Activated T-cell treated with anti-CD3 and anti-CD28 coated beads for 48 hours (primary cell): ENCODE results near the gene ARHGAP6.
"Not testable (repeated sequence)": the region's sequence is repeated elsewhere in the genome, so short reads cannot be mapped to it uniquely, and the experiment has no call there.

Experiments used
- DNase-seq: peaks from one replicate; pipeline ENCODE4 v3.0.0-alpha.2; 2020; ENCODE audit warnings: low read depth

Gene ARHGAP6

DNA sequence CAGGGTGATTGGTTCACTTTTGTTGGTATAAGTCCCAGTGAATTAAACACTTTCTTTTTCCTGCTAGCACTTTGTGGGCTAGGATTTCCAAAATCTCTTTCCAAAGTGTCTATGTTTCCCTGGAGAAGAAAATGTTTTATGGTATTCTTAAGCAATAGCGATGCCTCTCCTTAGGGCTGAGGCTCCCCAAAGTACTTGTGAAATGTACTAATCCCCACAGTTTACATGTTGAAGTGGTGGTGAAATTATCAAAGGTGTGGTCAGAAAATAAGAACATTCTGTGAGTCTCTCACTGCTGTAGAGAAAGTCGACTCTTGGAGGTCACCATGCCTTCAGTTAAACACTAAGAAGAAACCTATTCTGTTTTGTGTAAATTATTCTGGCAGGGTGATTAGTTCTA lies 424.0 kb downstream of the ARHGAP6 start:
- no peak for DNase-seq

DNA sequence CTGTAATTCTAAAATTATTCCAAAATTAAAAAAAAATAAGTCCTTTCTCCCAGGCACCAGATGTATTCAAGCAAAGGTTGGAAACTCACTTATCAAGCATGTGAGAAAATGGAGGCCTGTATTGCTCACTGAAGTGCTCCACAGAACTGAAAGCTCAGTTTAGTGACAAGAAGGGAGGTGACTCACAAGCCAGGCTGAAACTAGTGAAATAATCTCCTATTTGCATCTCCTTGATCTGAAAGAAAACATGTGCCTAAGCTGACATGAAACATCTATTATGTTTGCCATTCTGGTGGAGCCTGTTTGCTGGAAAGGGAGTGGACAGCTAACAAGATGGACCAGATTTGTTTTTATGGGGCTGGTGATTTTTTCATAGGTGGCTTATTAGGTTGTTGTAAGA lies 426.5 kb downstream of the ARHGAP6 start:
- DNase-seq = no peak

DNA sequence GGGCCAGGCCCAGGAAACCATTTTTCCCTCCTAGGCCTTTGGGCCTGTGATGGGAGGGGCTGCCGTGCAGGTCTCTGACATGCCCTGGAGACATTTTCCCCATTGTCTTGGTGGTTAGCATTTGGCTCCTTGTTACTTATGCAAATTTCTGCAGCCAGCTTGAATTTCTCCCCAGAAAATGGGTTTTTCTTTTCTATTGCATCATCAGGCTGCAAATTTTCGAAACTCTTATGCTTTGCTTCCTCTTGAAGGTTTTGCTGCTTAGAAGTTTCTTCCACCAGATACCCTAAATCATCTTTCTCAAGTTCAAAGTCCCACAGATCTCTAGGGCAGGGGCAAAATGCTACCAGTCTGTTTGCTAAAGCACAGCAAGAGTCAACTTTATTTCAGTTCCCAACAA lies 430.3 kb downstream of the ARHGAP6 start:
- not testable (repeated sequence) for DNase-seq

DNA sequence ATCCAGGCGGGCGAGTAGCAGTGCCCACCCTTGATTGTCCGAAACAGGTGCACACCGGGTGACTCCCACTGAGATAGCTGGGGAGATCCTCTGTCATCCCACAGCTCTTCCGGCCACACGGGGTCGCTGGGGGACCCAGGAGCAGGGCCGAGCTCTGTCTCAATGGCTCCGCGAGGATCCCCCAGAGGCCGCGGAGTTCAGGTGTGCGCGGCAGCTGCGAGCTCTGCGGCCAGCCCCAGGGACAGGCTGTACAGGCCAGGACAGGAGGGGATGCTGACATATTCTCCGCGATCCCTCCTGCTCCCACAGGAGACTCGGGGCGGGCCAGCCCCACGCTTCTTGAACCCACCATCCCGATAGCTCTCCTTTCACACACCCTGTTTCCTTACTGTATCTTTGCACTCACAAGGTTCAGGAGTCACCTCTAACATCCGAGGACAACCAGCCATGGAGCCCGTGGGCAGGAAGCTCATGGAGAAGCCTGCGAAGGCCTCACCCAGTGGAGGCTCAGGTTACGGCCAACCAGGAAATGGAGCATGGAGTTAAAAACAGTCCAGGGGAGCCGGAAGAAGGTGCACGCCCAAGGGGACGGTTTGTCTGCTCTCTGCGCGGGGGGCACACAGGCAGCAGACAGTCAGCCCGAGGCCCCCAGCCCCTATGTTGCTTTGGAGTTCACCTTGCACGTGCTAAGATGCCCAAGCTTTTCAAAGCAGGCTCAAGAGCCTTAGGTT lies 450.4 kb downstream of the ARHGAP6 start:
- DNase-seq = no peak

DNA sequence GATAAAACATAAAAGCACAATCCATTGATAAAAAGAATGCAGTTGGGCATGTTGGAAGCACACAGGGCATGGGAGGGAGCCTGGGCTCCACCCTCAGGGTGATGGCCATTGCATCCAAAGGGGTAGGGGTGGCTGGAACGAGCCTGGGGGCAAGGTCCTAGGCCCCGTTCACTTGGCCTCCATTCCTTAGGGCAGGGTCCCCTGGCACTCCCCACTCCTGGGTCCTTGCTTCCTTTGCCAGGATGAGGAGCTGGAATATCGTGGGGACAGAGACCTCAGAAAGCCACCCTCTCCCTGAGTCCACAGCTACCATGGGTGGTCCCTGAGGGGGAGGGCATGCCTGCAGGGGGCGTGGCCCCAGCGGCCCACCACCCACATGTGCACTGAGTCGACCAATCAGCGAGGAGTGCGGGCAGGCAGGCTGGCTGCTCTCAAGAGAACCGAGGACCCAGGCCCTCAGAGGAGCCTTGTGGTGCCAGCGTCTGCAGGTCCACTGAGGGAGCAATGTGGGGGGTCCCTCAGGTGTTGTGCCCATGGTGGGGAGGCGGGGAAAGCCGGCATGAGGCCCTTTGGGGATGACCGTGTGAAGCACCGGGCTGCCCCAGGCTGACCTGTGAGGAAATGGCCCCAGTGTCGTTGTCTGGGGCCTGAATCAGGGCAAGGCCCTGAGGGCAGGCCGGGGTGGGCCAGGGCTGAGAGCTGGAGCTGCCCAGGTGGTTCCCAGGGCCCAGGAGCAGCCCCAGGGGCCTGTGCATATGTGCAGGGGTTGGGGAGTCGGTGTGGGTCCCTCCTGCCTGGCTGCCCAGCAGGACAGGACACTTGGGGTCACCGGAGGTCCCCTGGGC lies 451.2 kb downstream of the ARHGAP6 start:
- DNase-seq = no peak

DNA sequence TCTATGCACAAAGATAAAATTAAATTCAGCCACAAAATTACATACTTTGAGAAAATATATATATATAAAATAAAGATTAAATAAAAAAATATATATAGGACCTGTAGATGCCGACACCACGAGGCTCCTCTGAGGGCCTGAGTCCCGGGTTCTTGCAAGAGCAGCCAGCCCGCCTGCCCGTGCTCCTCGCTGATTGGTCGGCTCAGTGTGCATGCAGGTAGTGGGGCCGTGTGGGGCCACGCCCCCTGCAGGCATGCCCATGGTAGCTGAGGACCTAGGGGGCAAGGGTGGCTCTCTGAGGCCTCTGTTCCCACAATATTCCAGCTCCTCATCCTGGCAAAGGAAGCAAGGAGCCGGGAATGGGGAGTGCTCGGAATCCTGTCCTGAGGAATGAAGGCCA lies 453.0 kb downstream of the ARHGAP6 start:
- DNase-seq = no peak

DNA sequence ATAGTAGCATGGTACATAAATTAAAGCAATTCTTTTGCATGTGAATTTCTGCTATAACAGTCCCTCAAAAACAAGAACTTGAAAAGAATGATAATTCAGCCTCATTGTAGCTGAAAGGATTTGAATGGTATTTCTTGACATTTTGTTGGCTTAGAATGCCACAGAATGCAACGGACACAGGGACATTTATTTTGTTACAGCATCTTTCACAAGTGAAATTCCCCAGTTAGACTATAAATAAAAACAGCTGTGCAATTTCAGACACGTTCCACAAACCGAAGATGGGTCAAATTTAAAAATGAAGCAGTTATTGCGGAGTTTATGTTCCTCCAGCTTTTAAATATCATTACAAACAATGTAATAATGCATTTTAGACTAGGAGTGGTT lies 455.3 kb downstream of the ARHGAP6 start:
- no peak for DNase-seq

DNA sequence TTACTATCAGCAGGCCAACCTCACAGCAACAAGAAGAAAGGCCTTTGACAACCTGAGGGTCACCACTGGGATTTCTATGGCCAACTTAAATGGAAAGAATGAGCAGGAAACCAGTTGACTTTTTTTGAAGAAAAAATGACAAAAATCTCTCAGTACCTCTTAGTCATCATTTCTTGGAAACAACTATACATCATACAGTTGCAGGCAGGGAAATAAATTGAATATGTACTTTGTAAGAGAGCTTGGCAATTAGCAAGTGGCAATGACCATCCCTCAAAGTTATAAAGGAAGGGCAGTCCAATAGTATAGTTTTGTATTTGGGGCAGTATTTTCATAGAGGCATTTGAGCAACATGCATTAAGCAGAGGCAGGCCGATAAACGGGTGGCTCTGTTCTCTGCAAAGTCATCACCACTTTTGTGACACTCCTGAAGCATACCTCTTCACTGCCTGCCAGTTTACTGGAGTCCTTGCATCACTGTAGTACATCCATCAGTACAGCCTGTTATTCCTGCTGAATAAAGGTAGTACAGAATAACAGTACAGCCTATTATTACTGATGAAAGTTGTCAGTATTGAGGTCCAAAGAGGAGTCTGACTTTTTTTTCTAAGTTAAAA lies 455.8 kb downstream of the ARHGAP6 start:
- no peak for DNase-seq

DNA sequence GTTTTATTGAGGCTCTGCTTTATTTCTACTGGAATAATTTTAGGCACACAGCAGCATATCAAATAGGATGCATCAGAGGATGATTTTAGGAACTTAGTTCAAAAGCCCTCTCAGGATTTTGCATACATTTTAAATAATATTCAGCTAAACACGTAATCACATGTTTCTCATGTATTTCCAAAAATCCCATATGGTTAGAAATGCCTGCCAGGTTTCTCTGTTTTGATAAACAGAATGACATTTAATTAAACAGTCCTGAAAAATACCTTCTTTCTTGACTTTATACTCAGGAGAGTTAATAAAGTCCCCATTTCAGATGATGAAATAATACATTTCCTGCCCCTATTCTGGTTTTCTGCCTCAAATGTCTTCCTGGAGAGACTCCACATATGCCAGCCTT lies 459.0 kb downstream of the ARHGAP6 start:
- DNase-seq = no peak

DNA sequence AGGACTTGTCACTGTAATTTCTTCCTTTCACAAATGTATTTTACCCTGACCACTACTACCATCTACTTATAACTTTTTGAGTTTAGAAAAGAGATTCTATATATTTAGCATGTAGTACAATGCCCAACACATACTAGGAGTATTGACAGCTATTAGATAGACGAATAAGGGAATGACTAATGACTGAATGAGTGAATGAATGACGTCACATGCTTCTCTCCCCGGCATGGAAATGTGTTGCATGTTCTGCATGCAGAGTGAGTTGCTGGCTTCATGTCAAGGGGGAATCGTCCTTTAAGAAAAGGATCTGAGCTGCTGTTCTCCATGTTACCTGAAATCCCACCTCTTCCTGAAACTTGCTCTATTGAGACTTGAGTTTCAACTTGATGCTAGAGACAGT lies 459.9 kb downstream of the ARHGAP6 start:
- DNase-seq = no peak

DNA sequence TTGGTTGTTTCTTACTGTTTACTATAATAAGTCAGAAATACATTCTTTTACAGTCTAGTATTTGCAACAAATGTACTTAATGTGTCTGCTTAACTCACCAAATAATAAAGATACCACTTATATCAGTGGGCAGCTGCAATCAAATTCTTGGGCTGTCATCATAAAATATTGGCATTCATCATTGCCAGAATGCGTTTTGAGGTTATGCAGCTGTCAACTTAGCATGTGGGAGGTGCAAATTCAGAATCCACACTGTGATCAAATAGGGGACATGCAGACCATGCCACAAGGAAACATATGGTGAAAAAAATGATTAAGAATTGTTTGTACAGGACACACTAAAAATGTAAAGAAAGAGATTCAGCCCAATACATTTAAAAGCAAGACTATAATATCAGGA lies 468.0 kb downstream of the ARHGAP6 start:
- DNase-seq = no peak

DNA sequence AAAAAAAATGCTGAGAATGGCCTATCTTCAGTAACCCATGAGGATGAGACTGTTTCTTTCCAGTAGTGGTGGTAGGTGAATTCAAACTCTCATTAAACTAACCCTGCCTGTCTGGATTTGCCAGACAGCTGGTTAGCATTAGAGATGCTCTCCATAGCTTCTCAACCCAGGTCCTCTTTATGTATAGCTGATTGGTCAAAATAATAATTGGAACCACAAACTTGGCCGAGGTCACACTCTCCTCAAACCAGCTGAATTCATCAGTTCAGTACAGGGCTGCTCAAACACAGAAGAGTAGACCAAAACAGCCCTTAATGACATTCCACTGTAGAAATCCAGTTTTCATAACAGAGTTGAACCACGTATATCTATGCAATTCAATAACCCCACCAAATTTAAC lies 469.2 kb downstream of the ARHGAP6 start:
- DNase-seq = no peak

DNA sequence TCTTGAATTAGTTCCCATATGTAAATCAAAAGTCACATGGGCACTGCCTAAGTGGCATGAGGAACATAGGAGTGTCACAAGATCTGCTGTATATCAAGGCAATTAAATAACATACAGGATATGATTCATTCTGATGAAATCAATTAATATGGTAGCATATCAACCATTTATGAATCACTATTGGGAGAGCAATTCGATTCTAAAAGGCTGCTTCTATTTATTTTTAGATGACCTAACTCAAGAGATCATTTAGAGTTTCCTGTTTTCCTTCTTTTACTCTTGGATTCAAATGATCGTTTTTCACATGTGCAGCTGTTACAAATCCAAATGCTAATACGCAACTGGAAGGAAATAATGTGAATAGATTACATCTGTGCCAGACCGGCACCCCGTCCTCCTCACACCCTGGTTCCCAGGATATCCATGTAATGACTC lies 472.7 kb downstream of the ARHGAP6 start:
- DNase-seq = no peak

DNA sequence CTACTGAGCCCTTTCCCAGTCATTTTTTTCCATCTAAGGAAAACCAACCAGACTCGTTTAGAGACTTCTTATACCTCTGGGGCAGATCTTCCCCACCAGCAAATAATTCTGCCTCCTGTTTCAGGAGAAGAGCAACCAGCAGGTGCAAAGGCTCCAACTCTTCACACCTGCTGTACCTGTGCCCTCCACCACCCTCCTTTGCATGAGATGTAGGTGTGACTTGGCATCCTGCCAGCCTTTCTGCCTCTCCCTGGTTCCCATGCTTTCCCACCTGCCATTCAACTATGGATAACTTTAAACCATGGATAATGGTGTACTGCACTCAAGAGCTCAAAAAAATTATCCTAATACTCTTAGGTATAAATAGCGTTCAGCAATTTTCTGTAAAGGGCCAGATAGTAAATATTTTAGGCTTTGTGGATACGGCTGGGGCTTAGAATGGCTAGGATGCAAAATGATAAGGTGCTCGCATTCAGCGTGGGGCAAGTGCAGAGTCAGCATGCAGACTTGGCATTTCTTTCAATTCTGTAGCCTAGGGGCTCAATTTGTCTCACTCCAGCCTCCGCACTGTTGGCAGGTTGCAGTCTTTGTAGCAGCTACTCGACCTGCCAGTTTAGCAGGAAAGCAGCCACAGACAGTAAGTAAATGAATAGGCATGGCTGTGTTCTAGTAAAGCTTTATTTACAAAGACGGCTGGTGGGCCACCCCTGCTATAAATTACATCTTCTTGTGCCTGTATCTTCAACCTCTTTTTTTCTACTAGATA lies 474.8 kb downstream of the ARHGAP6 start:
- DNase-seq = no peak

DNA sequence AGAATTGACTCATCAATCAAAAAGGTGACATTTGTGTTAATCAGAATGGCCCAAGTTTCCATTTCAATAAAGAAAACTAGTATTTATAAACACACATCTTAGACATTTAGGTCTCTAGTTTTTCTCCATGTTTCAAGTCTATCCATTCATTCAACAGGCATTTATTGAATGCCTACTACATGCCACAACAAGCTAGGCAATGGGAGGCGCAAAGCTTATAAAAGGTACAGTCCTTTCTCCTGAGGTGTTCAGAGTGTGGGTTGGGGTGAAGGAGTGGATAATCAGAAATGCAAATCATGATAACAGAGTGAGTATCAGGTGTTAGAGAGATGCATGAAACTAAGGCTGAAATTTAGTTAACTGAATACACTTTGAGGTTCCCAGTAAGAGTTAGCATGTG lies 476.6 kb downstream of the ARHGAP6 start:
- DNase-seq = no peak

DNA sequence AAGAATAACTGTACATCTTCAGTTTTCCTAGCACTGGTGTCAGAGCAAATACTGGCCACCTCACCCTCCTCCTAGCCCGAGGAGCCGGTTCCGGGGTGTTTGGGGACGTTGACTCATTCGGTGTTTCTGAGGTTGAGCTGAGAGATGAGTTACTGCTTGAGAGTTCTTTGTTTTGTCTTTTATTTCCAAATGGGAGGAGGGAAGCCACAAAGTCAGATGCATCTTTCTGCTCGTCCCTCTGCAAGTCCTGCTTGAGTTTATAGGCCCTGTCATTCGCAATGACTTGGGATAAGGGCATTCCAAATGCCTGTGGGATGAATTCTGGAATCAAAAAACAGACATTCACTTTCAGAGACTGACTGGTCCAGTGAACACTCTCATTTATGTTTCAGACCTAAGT lies 477.1 kb downstream of the ARHGAP6 start:
- no peak for DNase-seq

DNA sequence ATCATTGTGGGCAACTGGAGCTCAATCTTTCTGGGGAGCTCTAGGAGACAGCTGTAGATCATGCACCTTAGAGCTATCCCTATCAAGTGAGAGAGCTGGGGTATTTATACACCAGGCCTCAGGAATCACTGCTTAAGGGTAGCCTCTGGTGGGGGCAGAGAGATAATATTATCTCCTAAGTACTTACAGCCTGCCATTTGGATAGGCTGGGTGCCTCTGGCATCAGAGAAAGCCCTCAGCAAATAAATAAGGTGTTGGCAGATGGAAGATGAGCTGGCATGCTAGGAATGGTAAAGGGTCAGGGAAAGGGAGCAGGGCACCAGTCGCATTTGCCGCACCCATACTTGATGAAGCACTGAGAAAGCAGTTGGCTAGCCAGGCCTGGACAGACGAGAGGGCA lies 478.7 kb downstream of the ARHGAP6 start:
- DNase-seq = no peak

DNA sequence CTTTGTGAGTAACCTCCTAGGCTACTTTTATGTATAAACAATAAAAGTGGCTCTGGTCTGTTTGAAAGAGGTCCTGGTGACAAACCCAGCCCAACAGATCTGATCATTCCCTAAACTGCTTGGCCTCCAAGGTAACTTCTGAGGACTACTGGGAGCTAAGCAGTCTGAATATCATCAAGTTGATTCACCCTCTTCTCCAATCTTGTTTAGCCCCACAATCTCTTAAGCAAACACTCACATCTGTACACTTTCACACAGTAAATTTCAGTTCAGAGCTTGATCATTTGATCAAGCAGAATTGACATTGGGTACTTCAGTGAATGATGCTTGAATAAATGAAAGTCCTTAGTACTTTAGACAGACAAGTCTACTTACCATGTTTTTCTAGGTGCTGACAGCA lies 479.9 kb downstream of the ARHGAP6 start:
- no peak for DNase-seq

DNA sequence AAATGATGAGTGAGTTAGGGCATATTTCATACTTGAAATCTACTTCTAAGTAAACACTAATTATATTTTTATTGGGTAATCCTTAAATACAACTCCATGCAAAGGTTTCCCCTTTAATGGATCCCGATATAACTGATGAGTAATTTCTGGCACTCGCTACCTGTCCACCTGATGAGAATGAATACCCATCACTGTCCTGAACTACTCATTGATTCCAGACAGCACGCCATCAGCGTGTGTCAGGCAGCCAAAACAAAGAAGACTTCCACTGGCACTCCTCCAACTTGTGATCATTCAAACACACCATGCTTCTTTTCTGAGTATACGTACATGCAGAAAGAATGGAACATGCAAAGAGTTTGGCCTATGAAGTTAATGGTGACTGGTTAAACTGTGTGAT lies 485.1 kb downstream of the ARHGAP6 start:
- no peak for DNase-seq

DNA sequence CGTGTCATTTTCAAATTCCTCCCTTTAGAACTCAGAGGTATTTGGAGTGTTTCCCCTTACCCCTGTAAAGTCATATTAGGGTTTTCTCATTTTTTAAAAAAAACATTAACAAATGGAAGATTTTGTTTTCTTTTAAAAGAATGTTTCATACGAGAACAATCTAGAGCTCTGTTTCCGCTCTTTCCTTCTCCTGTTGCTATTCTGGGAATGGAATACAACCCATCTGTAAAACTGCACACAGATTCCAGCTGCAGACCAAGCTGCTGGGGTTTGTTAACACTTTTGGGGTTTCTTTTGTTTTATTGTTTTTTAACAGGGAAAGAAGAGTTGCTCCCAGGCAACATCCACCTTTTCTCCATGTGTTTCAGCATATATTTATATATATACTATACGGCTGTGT lies 493.3 kb downstream of the ARHGAP6 start:
- DNase-seq = no peak

DNA sequence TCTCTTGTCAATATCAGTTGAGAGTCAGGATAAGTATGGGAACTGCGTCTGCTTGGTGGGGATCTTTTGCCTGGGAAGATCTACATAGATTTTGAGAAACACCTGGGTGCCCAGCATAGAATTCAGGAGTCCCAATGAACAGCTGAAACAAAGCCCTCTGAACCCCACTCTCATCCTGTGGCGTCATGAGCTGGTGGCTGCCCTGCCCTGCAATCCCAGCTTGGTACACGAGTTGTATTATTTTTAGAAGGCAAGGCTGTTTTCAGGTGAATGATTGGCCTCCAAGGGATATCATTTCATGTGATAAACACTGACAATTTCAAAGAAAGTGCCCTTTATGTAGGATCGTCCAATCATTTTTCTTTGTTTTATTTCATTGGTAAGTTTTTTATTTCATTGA lies 493.8 kb downstream of the ARHGAP6 start:
- no peak for DNase-seq

DNA sequence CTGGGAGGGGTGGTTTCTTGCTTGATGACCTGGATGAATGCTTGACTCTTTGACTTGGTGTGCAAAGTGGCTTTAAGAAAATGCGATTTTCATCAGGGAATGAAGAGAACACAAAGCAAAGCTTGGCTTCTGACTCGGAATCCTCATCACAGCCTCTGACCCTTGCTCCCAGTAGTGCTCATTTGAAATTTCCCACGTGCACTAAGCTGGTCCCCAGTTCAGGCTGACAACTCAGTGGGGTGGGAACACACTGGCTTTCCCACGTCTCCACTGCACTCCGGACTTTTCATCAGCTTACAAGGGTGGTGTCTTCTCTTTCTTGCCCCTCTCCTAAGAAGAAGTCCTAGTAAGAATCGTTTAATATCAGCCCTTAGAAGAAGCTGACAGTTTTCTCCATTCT lies 501.3 kb downstream of the ARHGAP6 start:
- DNase-seq = no peak
